Trophoblast cell (in vitro differentiated cells and primary cell): ENCODE data around the gene SMG6.

Experiments used
- DNase-seq, 2 donors: peaks; one replicate each; pipeline ENCODE4 v3.0.0-alpha.2; 2016
- H2AFZ ChIP-seq: 2 replicates; pipeline ENCODE4 v1.6.1; 2013; ENCODE audit warnings: low read length, moderate library complexity, mild to moderate bottlenecking; ENCODE audit not compliant: insufficient read depth, poor library complexity
- H2AK5ac ChIP-seq: 2 replicates; pipeline ENCODE4 v1.6.1; 2013; ENCODE audit warnings: mild to moderate bottlenecking, low read length
- H2BK120ac ChIP-seq: 2 replicates; pipeline ENCODE4 v1.6.1; 2013; ENCODE audit warnings: low read length, mild to moderate bottlenecking, moderate library complexity; ENCODE audit not compliant: insufficient read depth, poor library complexity
- H2BK12ac ChIP-seq: 2 replicates; pipeline ENCODE4 v1.6.1; 2013; ENCODE audit warnings: mild to moderate bottlenecking, low read length, moderate library complexity
- H2BK5ac ChIP-seq: 2 replicates; pipeline ENCODE4 v1.6.1; 2013; ENCODE audit warnings: low read length, low read depth, moderate library complexity, mild to moderate bottlenecking; ENCODE audit not compliant: poor library complexity
- H3K14ac ChIP-seq: 2 replicates; pipeline ENCODE4 v1.6.1; 2013; ENCODE audit warnings: mild to moderate bottlenecking, low read length
- H3K18ac ChIP-seq: 2 replicates; pipeline ENCODE4 v1.6.1; 2013; ENCODE audit warnings: mild to moderate bottlenecking, low read length
- H3K23ac ChIP-seq: 2 replicates; pipeline ENCODE4 v1.6.1; 2013; ENCODE audit warnings: low read length
- H3K27ac ChIP-seq: 2 replicates; pipeline ENCODE4 v1.5.1; 2013; ENCODE audit warnings: low read depth, mild to moderate bottlenecking, inconsistent platforms, low read length, moderate library complexity
- H3K27me3 ChIP-seq: 2 replicates; pipeline ENCODE4 v1.6.1; 2013; ENCODE audit warnings: inconsistent platforms, mild to moderate bottlenecking, low read length, moderate library complexity; ENCODE audit not compliant: insufficient read depth
- H3K36me3 ChIP-seq, 2 experiments: 1 replicate in 1 of 2; 2 replicates in 1 of 2; pipeline ENCODE4 v1.6.1; 2013; ENCODE audit warnings: low read length in 2 of 2, mild to moderate bottlenecking in 2 of 2, moderate library complexity in 1 of 2; ENCODE audit not compliant: insufficient read depth in 2 of 2, control insufficient read depth in 1 of 2
- H3K4ac ChIP-seq: 2 replicates; pipeline ENCODE4 v1.6.1; 2013; ENCODE audit warnings: low read depth, mild to moderate bottlenecking, low read length, moderate library complexity
- H3K4me1 ChIP-seq, 2 experiments: 1 replicate in 1 of 2; 2 replicates in 1 of 2; pipeline ENCODE4 v1.6.1; 2013; ENCODE audit warnings: low read length in 2 of 2, mild to moderate bottlenecking in 2 of 2, moderate library complexity in 1 of 2; ENCODE audit not compliant: insufficient read depth in 2 of 2, control insufficient read depth in 1 of 2
- H3K4me2 ChIP-seq: 2 replicates; pipeline ENCODE4 v1.6.1; 2013; ENCODE audit warnings: inconsistent platforms, mild to moderate bottlenecking, low read length, moderate library complexity
- H3K4me3 ChIP-seq: 2 replicates; pipeline ENCODE4 v1.5.1; 2013; ENCODE audit warnings: mild to moderate bottlenecking, low read depth, low read length, inconsistent platforms
- H3K79me1 ChIP-seq: one replicate; pipeline ENCODE4 v1.6.1; 2013; ENCODE audit warnings: low read length
- H3K79me2 ChIP-seq: 2 replicates; pipeline ENCODE4 v1.6.1; 2013; ENCODE audit warnings: low read length, mild to moderate bottlenecking; ENCODE audit not compliant: control insufficient read depth, insufficient read depth, poor library complexity
- H3K9ac ChIP-seq: 2 replicates; pipeline ENCODE4 v1.6.1; 2013; ENCODE audit warnings: mild to moderate bottlenecking, low read length
- H3K9me3 ChIP-seq: 2 replicates; pipeline ENCODE4 v1.6.1; 2013; ENCODE audit warnings: low read depth, mild to moderate bottlenecking, control low read depth, inconsistent platforms, low read length; ENCODE audit not compliant: insufficient read depth
- H4K12ac ChIP-seq: 2 replicates; pipeline ENCODE4 v1.6.1; 2013; ENCODE audit warnings: low read depth, mild to moderate bottlenecking, low read length, moderate library complexity
- H4K8ac ChIP-seq: 2 replicates; pipeline ENCODE4 v1.6.1; 2013; ENCODE audit warnings: low read depth, mild to moderate bottlenecking, low read length, moderate library complexity
- H4K91ac ChIP-seq: one replicate; pipeline ENCODE4 v1.6.1; 2013; ENCODE audit warnings: low read depth, mild to moderate bottlenecking, low read length, moderate library complexity
- WGBS: extraction: QIAGEN DNeasy Blood & Tissue Kit; methylation state at CpG from one replicate; pipeline ENCODE4 v1.1.7; 2013; ENCODE audit warnings: missing lambda C conversion rate; ENCODE audit not compliant: insufficient read length, insufficient coverage; ENCODE audit errors: extremely low coverage; 5-methylcytosine and 5-hydroxymethylcytosine counted together

The SMG6 gene

DNA sequence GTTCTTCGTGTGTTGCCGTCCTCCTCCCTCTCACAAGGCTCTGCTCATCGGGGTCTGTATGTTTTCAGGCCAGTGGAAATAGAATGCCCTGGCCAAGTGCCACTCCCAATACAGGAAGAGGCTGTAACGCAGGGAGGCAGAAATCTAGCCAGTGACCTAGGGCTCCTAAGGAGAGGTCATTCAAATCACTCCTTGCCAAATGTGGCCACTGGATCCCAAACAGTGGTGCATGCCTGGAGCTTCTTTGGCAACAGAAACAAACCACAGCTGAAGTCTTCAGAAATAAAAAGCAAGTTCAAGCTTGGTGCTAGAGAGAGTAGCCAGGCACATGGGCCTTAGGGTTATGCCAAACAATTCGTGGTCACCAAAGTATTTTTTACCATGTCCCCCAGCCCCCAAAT lies 66.1 kb downstream of the SMG6 start:
- H3K79me1 ChIP-seq: no peaks in the 10 kb centered on the region
- H2BK12ac ChIP-seq: no peak overlapping the region
- no peak overlapping the region for H3K27ac ChIP-seq
- no peak overlapping the region for H3K4me3 ChIP-seq
- no peak overlapping the region for H3K4ac ChIP-seq
- peaks cover 15 to 23% of the 10 kb centered on the region in 2 experiments for H3K36me3 ChIP-seq
- no peaks in the 10 kb centered on the region for H3K9me3 ChIP-seq
- no peak overlapping the region for H3K18ac ChIP-seq
- DNase-seq: no peak
- no peaks in the 10 kb centered on the region for H3K79me2 ChIP-seq
- H3K23ac ChIP-seq: no peak overlapping the region
- H3K4me1 ChIP-seq: peaks cover 3 to 5% of the 10 kb centered on the region in 2 experiments
- no peak overlapping the region for H3K9ac ChIP-seq
- H3K14ac ChIP-seq: no peak overlapping the region
- no peak overlapping the region for H2BK5ac ChIP-seq
- H2AFZ ChIP-seq: no peak overlapping the region
- H4K91ac ChIP-seq: no peak overlapping the region
- no peak overlapping the region for H4K8ac ChIP-seq
- WGBS: no CpG with 5 or more reads among the region's 5 CpGs
- no peak overlapping the region for H2AK5ac ChIP-seq
- no peak overlapping the region for H4K12ac ChIP-seq
- no peak overlapping the region for H2BK120ac ChIP-seq
- H3K4me2 ChIP-seq: no peak overlapping the region
- no peaks in the 10 kb centered on the region for H3K27me3 ChIP-seq

DNA sequence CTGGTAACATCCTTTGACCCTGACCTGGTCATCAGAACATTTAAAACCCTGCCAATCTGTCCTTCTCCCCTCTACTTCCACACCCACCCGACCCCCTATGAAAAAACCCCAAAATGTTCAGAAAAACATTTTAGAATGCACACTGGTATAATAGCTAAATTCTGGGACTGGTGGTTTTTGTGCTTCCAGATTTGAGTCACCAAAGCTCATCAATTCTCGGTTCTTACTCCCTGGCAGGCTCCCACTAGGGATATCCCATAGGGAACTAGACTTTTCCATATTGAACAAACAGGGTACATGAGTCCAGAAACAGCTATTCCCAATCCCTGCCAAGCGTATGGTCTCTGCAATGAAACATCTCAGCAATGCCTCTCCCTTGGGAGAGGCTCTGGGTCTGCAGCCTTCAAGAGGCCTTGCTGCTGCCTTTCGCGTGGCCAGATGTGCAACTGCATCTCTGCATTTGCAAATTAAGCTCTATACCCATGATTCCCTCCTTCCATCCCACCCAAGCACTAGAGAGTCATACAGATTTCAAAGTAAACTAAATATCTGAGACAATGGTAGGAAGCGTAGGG lies 67.7 kb downstream of the SMG6 start:
- no peak overlapping the region for H4K12ac ChIP-seq
- no peak overlapping the region for H3K4me2 ChIP-seq
- peaks cover 3 to 5% of the 10 kb centered on the region in 2 experiments for H3K4me1 ChIP-seq
- no peaks in the 10 kb centered on the region for H3K27me3 ChIP-seq
- no CpG with 5 or more reads among the region's 6 CpGs for WGBS
- H3K79me1 ChIP-seq: no peaks in the 10 kb centered on the region
- H4K91ac ChIP-seq: no peak overlapping the region
- peaks cover 20 to 23% of the 10 kb centered on the region in 2 experiments for H3K36me3 ChIP-seq
- H3K14ac ChIP-seq: no peak overlapping the region
- no peak overlapping the region for H3K4ac ChIP-seq
- H3K9me3 ChIP-seq: no peaks in the 10 kb centered on the region
- no peak for DNase-seq
- H2BK12ac ChIP-seq: no peak overlapping the region
- no peak overlapping the region for H3K23ac ChIP-seq
- H3K18ac ChIP-seq: no peak overlapping the region
- no peak overlapping the region for H3K27ac ChIP-seq
- no peak overlapping the region for H3K4me3 ChIP-seq
- no peak overlapping the region for H2AFZ ChIP-seq
- H2BK5ac ChIP-seq: no peak overlapping the region
- H3K9ac ChIP-seq: no peak overlapping the region
- no peak overlapping the region for H2AK5ac ChIP-seq
- H2BK120ac ChIP-seq: no peak overlapping the region
- no peaks in the 10 kb centered on the region for H3K79me2 ChIP-seq
- H4K8ac ChIP-seq: no peak overlapping the region

DNA sequence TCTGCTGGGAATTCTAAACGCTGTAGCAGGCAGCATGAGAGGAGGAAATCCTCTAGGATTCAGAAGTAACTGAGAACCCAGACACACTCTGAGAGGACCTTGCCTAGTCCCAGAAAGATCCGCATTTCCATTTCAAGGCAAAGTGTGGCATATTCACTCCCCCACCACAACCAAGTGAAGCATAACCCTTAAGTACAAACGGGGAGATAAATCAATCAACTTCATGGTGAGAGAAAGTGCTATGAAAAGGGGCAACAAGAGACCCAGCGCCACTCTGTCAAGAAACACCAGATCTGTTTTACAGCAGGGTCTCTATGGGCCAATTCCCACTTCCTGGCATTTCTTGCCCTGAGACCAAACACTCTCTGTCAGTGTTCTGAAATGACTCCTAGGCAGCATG lies 68.3 kb downstream of the SMG6 start:
- no CpG with 5 or more reads among the region's 4 CpGs for WGBS

DNA sequence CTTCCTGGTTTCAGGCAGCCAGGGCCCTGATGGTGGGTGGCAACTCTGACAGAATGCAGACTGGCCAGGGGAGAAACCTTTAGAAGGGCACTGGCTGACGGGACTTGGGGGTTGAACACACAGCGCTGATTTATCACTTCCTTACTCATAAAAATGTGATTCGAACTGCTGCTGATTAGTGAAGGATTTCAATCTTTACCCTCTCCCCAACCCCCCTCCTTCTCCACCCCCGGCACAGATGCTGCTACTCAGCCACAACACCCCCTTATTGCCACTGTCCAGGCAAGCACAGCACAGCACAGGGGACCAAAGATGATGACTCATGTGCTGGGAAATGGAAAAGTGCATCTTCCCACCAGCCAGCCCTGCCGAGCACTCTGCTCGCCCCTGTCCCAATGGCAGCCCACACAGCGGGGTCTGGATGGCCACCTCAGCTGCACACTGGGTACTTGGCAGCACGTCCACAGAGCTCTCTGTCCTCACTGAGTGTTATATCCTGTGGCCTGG lies 70.1 kb downstream of the SMG6 start:
- Histone ChIP-seq H4K91ac (no peak overlapping the region), H3K79me1 (no peaks in the 10 kb centered on the region), H3K27me3 (no peaks in the 10 kb centered on the region), H3K79me2 (no peaks in the 10 kb centered on the region), H3K9ac (no peak overlapping the region), H2AK5ac (no peak overlapping the region), H2BK5ac (no peak overlapping the region), H3K4me1 (peaks cover 3% of the 10 kb centered on the region in 2 experiments), H2BK12ac (no peak overlapping the region), H3K14ac (no peak overlapping the region), H3K4ac (no peak overlapping the region), H3K23ac (no peak overlapping the region), H4K8ac (no peak overlapping the region), H2BK120ac (peak overlapping the region; percentile 11), H4K12ac (no peak overlapping the region), H2AFZ (no peak overlapping the region), H3K4me2 (no peak overlapping the region), H3K27ac (no peak overlapping the region), H3K4me3 (no peak overlapping the region), H3K36me3 (peaks cover 17 to 23% of the 10 kb centered on the region in 2 experiments), H3K18ac (no peak overlapping the region), H3K9me3 (no peaks in the 10 kb centered on the region)
- WGBS: no CpG with 5 or more reads among the region's 8 CpGs
- DNase-seq: no peak

More for the DNA sequence above, 68.3 kb downstream of the SMG6 start:
- H3K79me2 ChIP-seq: no peaks in the 10 kb centered on the region
- no peaks in the 10 kb centered on the region for H3K9me3 ChIP-seq
- H2AK5ac ChIP-seq: no peak overlapping the region
- H3K27ac ChIP-seq: no peak overlapping the region
- no peak overlapping the region for H2AFZ ChIP-seq
- H3K36me3 ChIP-seq: peaks cover 17 to 23% of the 10 kb centered on the region in 2 experiments
- H3K18ac ChIP-seq: no peak overlapping the region
- no peak overlapping the region for H4K91ac ChIP-seq
- H3K4me1 ChIP-seq: peaks cover 3% of the 10 kb centered on the region in 2 experiments
- no peak overlapping the region for H3K4ac ChIP-seq
- no peak overlapping the region for H3K23ac ChIP-seq
- H2BK5ac ChIP-seq: no peak overlapping the region
- no peak overlapping the region for H3K14ac ChIP-seq
- no peak overlapping the region for H2BK120ac ChIP-seq
- H4K8ac ChIP-seq: no peak overlapping the region
- H4K12ac ChIP-seq: no peak overlapping the region
- no peak overlapping the region for H2BK12ac ChIP-seq
- H3K27me3 ChIP-seq: no peaks in the 10 kb centered on the region
- no peak overlapping the region for H3K4me2 ChIP-seq
- H3K9ac ChIP-seq: no peak overlapping the region
- no peak overlapping the region for H3K4me3 ChIP-seq
- H3K79me1 ChIP-seq: no peaks in the 10 kb centered on the region
- no peak for DNase-seq
